Esophagus squamous epithelium (tissue), 4 donors: ENCODE measurements around the gene HFE.

ENCODE experiments used
- CTCF ChIP-seq, 6 experiments: fragments of 450-650 bp in 4 of 6; fragments of 200-600 bp in 2 of 6; sonication (generic) in 2 of 6; IDR thresholded peaks; one replicate each; pipeline ENCODE4 v1.5.1; 2016 to 2019; ENCODE audit warnings: antibody characterized with exemption in 6 of 6, mild to moderate bottlenecking in 4 of 6, moderate library complexity in 4 of 6
- POLR2A ChIP-seq, 4 donors: fragments of 450-650 bp; IDR thresholded peaks; one replicate each; pipeline ENCODE4 v1.6.1; 2017; ENCODE audit warnings: antibody characterized with exemption in 4 of 4, mild to moderate bottlenecking in 4 of 4, moderate library complexity in 3 of 4

- TF ChIP-seq POLR2A (IDR thresholded peaks at IDR 0.05) (peak in 1 of 4 donors; percentile 19), CTCF (IDR thresholded peaks at IDR 0.05) (no peak)
These were observed 39.4 kb downstream of the HFE start for GRCh38 chr6:26126394-26127235.
